Astrocyte of the spinal cord (primary cell): ENCODE measurements around the gene TENM3.

ENCODE experiments used
- DNase-seq: peaks from one replicate; pipeline ENCODE4 v3.0.0; 2011; ENCODE audit warnings: low read depth, low spot score
- H3K4me3 ChIP-seq: 2 replicates; pipeline ENCODE4 v1.5.1; 2011; ENCODE audit warnings: low read depth, mild to moderate bottlenecking, low read length, moderate library complexity
- CTCF ChIP-seq: IDR thresholded peaks from 2 replicates; pipeline ENCODE4 v1.5.1; 2012; ENCODE audit warnings: low read depth, mild to moderate bottlenecking, low read length, inconsistent platforms
- in situ Hi-C: cut with HindIII; loops from 2 replicates; pipeline ENCODE4 v1.10.0; 2017; ENCODE audit warnings: low sequenced_read_pairs

TENM3 gene

GRCh38 chr4:182829196-182829595 is 586.0 kb downstream of the TENM3 start:
- H3K4me3 ChIP-seq = no peak overlapping the region
- TF ChIP-seq CTCF = no peak
- in situ Hi-C loops = no loop called here
- no peak for DNase-seq

DNA sequence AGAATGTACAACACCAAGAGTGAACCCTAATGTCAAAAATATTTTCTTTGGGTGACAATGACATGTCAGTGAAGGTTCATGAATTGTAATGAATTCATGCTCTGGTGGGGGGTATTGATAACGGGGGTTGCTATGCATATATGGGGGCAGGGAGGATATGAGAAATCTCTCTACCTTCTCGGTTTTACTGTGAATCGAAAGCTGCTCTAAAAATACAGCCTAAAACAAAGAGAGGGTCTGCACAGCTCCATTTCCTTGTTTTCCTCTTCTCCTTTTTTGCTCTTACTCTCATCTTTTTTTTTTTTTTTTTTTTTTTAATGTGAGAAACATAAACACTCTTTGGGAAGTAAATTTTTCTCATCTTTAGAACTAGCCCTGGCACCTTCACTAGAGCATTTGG is 588.2 kb downstream of the TENM3 start:
- no peak for TF ChIP-seq CTCF
- H3K4me3 ChIP-seq = no peak overlapping the region
- in situ Hi-C loops = no loop called here
- no peak for DNase-seq

GRCh38 chr4:182832352-182833120 is 589.3 kb downstream of the TENM3 start:
- in situ Hi-C loops = no loop called here
- TF ChIP-seq CTCF = no peak
- H3K4me3 ChIP-seq = no peak overlapping the region
- no peak for DNase-seq

GRCh38 chr4:182835006-182835740 is 592.0 kb downstream of the TENM3 start:
- no peak for DNase-seq
- no peak for TF ChIP-seq CTCF
- in situ Hi-C loops = no loop called here
- no peak overlapping the region for H3K4me3 ChIP-seq

DNA sequence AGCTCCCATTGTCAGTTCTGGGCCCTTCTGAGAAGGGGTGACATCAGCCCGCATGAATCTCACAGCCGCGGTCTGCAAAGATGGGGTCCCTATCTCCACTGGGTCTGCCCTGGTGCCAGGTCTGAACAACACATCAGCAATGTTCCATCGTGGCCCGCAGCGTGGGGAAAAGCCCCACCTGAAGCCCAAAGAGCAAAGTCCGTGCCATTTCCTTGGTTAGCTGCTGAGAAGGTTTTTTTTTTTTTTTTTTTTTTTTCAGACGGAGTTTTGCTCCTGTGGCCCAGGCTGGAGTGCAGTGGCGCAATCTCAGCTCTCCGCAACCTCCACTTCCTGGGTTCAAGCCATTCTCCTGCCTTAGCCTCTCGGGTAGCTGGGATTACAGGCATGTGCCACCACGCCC is 594.6 kb downstream of the TENM3 start:
- TF ChIP-seq CTCF = no peak
- no peak for DNase-seq
- in situ Hi-C loops = no loop called here
- no peak overlapping the region for H3K4me3 ChIP-seq

DNA sequence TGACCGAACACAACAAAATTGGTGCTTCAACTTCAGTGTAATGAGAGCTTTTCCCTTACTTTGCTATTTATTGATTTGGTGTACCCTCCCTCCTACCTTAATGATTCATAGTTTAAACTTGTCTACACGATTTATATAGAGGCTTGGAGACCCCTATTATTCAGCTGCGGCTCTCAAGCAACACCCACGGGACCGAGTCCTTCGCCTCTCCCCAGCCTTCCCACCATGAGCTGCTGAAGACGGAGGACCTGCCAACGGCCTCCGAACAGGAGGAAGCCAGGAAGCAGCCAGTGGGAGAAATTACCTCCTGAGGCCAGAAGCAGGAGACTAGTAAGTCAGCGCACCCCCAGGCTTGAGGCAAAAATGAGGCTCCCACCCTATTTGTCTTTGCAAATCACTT is 595.3 kb downstream of the TENM3 start:
- no peak for TF ChIP-seq CTCF
- DNase-seq = no peak
- in situ Hi-C loops = no loop called here
- H3K4me3 ChIP-seq = no peak overlapping the region
